GM23248 (cell line): ENCODE results near the gene UBTD1. TPM values are rescaled to one million over a fixed set of nuclear protein-coding genes. Genes with fewer than 3 reads are reported as not detected.

Source experiments
- DNase-seq: peaks from one replicate; pipeline ENCODE4 v3.0.0-alpha.2; 2015
- H2AFZ ChIP-seq: fragments of 200-600 bp; sonication (generic); 2 replicates; pipeline ENCODE4 v1.6.1; 2016; ENCODE audit warnings: antibody characterized with exemption
- H3F3A ChIP-seq: fragments of 200-600 bp; sonication (generic); 2 replicates; pipeline ENCODE4 v1.6.1; 2016; ENCODE audit warnings: mild to moderate bottlenecking, antibody characterized with exemption, mixed run types; ENCODE audit not compliant: insufficient read depth
- H3K27ac ChIP-seq: fragments of 200-600 bp; sonication (generic); 2 replicates; pipeline ENCODE4 v1.5.1; 2016; ENCODE audit warnings: mild to moderate bottlenecking
- H3K27me3 ChIP-seq: fragments of 200-600 bp; sonication (generic); replicated peaks from 2 replicates; pipeline ENCODE4 v1.6.1; 2016; ENCODE audit warnings: mild to moderate bottlenecking; ENCODE audit not compliant: insufficient read depth
- H3K36me3 ChIP-seq: fragments of 200-600 bp; sonication (generic); 2 replicates; pipeline ENCODE4 v1.6.1; 2016; ENCODE audit warnings: low read depth, mild to moderate bottlenecking
- H3K4me1 ChIP-seq: fragments of 200-600 bp; sonication (generic); 2 replicates; pipeline ENCODE4 v1.6.1; 2016; ENCODE audit warnings: mild to moderate bottlenecking; ENCODE audit not compliant: insufficient read depth
- H3K4me2 ChIP-seq: fragments of 200-600 bp; sonication (generic); one replicate; pipeline ENCODE4 v1.6.1; 2016; ENCODE audit warnings: mild to moderate bottlenecking; ENCODE audit not compliant: unreplicated experiment
- H3K4me3 ChIP-seq: fragments of 200-600 bp; sonication (generic); 2 replicates; pipeline ENCODE4 v1.5.1; 2016; ENCODE audit warnings: mild to moderate bottlenecking
- H3K79me2 ChIP-seq: fragments of 200-600 bp; sonication (generic); 2 replicates; pipeline ENCODE4 v1.6.1; 2016; ENCODE audit warnings: mild to moderate bottlenecking; ENCODE audit not compliant: insufficient read depth
- H3K9ac ChIP-seq: fragments of 200-600 bp; sonication (generic); 2 replicates; pipeline ENCODE4 v1.6.1; 2016; ENCODE audit warnings: mild to moderate bottlenecking
- H3K9me2 ChIP-seq: fragments of 200-600 bp; sonication (generic); 2 replicates; pipeline ENCODE4 v1.6.1; 2016; ENCODE audit warnings: mixed run types, mild to moderate bottlenecking, moderate library complexity; ENCODE audit not compliant: insufficient read depth
- H3K9me3 ChIP-seq: fragments of 200-600 bp; sonication (generic); one replicate; pipeline ENCODE4 v1.6.1; 2017; ENCODE audit warnings: low read depth
- H4K20me1 ChIP-seq: fragments of 200-600 bp; sonication (generic); 2 replicates; pipeline ENCODE4 v1.6.0; 2016; ENCODE audit not compliant: insufficient read depth
- EZH2 ChIP-seq: fragments of 200-600 bp; sonication (generic); IDR thresholded peaks from 2 replicates; pipeline ENCODE4 v1.6.1; 2018; ENCODE audit warnings: antibody characterized with exemption, mild to moderate bottlenecking; ENCODE audit not compliant: insufficient read depth, poor library complexity, severe bottlenecking
- EZH2phosphoT487 ChIP-seq: fragments of 200-600 bp; sonication (generic); IDR thresholded peaks from 2 replicates; pipeline ENCODE4 v1.6.1; 2018; ENCODE audit warnings: antibody characterized with exemption, moderate library complexity, mild to moderate bottlenecking, low read depth; ENCODE audit not compliant: insufficient read depth
- WGBS, 2 experiments: methylation state at CpG; one replicate each; pipeline ENCODE4 v1.1.6; 2015 to 2017; ENCODE audit warnings: low lambda C conversion rate in 2 of 2, low coverage in 1 of 2; ENCODE audit errors: missing lambda C conversion rate in 2 of 2; 5-methylcytosine and 5-hydroxymethylcytosine counted together
- in situ Hi-C: fragments of 300-500 bp; cut with MboI; formaldehyde crosslinking; loops from 2 replicates; pipeline ENCODE4 v1.15.0; 2020
- polyA plus RNA-seq: library from polyadenylated mRNA; unstranded; fragments of >200 nt; fragmentation: Nextera tagmentation; extraction: Ambion mirVana; gene quantifications from 2 replicates; pipeline ENCODE4 v1.2.1, GENCODE V29; 2016
- total RNA-seq: library from RNA; depleted of rRNA; stranded (reverse); fragments of >200 nt; shearing (Covaris generic); gene quantifications from 2 replicates; pipeline ENCODE4 v1.2.3, GENCODE V29; 2014

UBTD1 gene
- total and polyA plus RNA-seq, 2 experiments from 2014 or later, result 20.8 to 27.2 TPM

GRCh38 chr10:97534746-97535367 lies 36.1 kb downstream of the UBTD1 start:
- Histone ChIP-seq H3K79me2 (peaks cover 66% of the 10 kb centered on the region), H3K27ac (no peak overlapping the region), H3K4me3 (no peak overlapping the region), H3K9me2 (no peaks in the 10 kb centered on the region), H3K4me2 (no peak overlapping the region), H2AFZ (no peak overlapping the region), H3K36me3 (no peaks in the 10 kb centered on the region), H3K9ac (no peak overlapping the region), H4K20me1 (no peaks in the 10 kb centered on the region), H3K4me1 (peaks cover 31% of the 10 kb centered on the region), H3F3A (peaks cover 12% of the 10 kb centered on the region), H3K9me3 (no peaks in the 10 kb centered on the region), H3K27me3 (no peaks in the 10 kb centered on the region)
- in situ Hi-C loops, result no loop called here
- TF ChIP-seq EZH2phosphoT487 (no peak), EZH2 (no peak)
- peak; percentile 61 for DNase-seq
- whole genome bisulfite sequencing, 2 experiments, result 74 to 77% methylated on average over 6 of the region's 6 CpGs

- H3K4me2 ChIP-seq, result no peak overlapping the region
- TF ChIP-seq EZH2 (no peak), EZH2phosphoT487 (no peak)
Measured at GRCh38 chr10:97537186-97537869, 38.6 kb downstream of the UBTD1 start.

GRCh38 chr10:97538411-97538810 lies 39.7 kb downstream of the UBTD1 start:
- DNase-seq, result peak; percentile 80
- Histone ChIP-seq H3K4me1 (peaks cover 59% of the 10 kb centered on the region), H3K4me2 (peak overlapping the region; percentile 22), H3K36me3 (no peaks in the 10 kb centered on the region), H3K79me2 (peaks cover 52% of the 10 kb centered on the region), H3K9ac (peak overlapping the region; percentile 36; the same call in 1 of the 2 replicates), H3K9me3 (no peaks in the 10 kb centered on the region), H3K27ac (peak overlapping the region; percentile 98), H3F3A (peaks cover 47% of the 10 kb centered on the region), H4K20me1 (no peaks in the 10 kb centered on the region), H3K4me3 (no peak overlapping the region), H3K27me3 (no peaks in the 10 kb centered on the region), H2AFZ (peak overlapping the region; percentile 33), H3K9me2 (no peaks in the 10 kb centered on the region)
- in situ Hi-C loops, result no loop called here
- WGBS, 2 experiments, result 7 to 11% methylated on average over 4 of the region's 4 CpGs
- TF ChIP-seq EZH2phosphoT487 (no peak), EZH2 (no peak)

More at GRCh38 chr10:97537186-97537869, 38.6 kb downstream of the UBTD1 start:
- no peak overlapping the region for H3K4me3 ChIP-seq
- no peaks in the 10 kb centered on the region for H4K20me1 ChIP-seq
- peaks cover 51% of the 10 kb centered on the region for H3K4me1 ChIP-seq
- H3K9me2 ChIP-seq, result no peaks in the 10 kb centered on the region
- no peak overlapping the region for H3K9ac ChIP-seq
- H3K27me3 ChIP-seq, result no peaks in the 10 kb centered on the region
- in situ Hi-C loops, result no loop called here
- no peak for DNase-seq
- no peaks in the 10 kb centered on the region for H3K9me3 ChIP-seq
- H3K79me2 ChIP-seq, result peaks cover 54% of the 10 kb centered on the region
- 90 to 96% methylated on average over 5 of the region's 5 CpGs for WGBS, 2 experiments
- H2AFZ ChIP-seq, result no peak overlapping the region
- peaks cover 37% of the 10 kb centered on the region for H3F3A ChIP-seq
- H3K36me3 ChIP-seq, result no peaks in the 10 kb centered on the region
- H3K27ac ChIP-seq, result no peak overlapping the region

DNA sequence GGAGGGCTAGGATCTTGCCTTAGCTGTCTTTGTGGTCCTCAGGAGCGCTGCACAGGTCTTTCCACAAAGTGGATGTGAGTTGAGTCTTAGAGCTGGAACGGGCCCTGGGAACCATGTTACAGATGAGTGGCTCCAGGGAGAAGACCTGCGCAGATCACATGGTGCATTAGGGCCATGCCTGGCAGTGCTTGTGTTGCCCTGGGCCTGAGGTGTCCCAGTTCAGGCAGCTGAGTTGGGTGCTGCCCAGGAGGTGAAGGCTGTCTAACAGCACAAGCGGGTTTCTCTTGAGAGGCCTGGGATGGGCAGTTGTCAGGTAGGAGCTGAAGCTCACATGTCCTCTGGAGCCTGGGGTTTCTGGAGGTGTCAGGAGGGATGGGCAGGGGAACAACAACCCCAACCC lies 40.1 kb downstream of the UBTD1 start:
- H4K20me1 ChIP-seq, result no peaks in the 10 kb centered on the region
- no peaks in the 10 kb centered on the region for H3K9me2 ChIP-seq
- peaks cover 60% of the 10 kb centered on the region for H3K4me1 ChIP-seq
- H3K9me3 ChIP-seq, result no peaks in the 10 kb centered on the region
- peak overlapping the region; percentile 33 for H2AFZ ChIP-seq
- H3K27me3 ChIP-seq, result no peaks in the 10 kb centered on the region
- peak; percentile 17 for DNase-seq
- H3K79me2 ChIP-seq, result peaks cover 52% of the 10 kb centered on the region
- in situ Hi-C loops, result no loop called here
- peak overlapping the region; percentile 22 for H3K4me2 ChIP-seq
- H3K36me3 ChIP-seq, result no peaks in the 10 kb centered on the region
- TF ChIP-seq EZH2phosphoT487, result no peak
- TF ChIP-seq EZH2, result no peak
- H3K27ac ChIP-seq, result peak overlapping the region; percentile 98
- H3F3A ChIP-seq, result peaks cover 51% of the 10 kb centered on the region
- 84 to 85% methylated on average over 4 of the region's 4 CpGs for WGBS, 2 experiments
- no peak overlapping the region for H3K4me3 ChIP-seq
- 0 out of 2 replicates have a peak overlapping the region, but pooled peaks have one; percentile 36 for H3K9ac ChIP-seq
